ENCODE data around the gene TERT.

GRCh38 chr5:1288439-1289335 is 6.2 kb downstream of the TERT start:
- TF ChIP-seq POLR2A (IDR thresholded peaks at IDR 0.05) (no peak), CTCF (IDR thresholded peaks at IDR 0.05) (no peak)
